Renal pelvis (tissue), 4 donors: ENCODE results near the gene CDK9. TPM values are rescaled to one million over a fixed set of nuclear protein-coding genes. Genes with fewer than 3 reads are reported as not detected.
A peak's percentile ranks its signal among the peaks of the same experiment; 100 is the strongest.
"Not testable (repeated sequence)": the region's sequence is repeated elsewhere in the genome, so short reads cannot be mapped to it uniquely, and the experiment has no call there.

Source experiments
- DNase-seq: peaks from one replicate; pipeline ENCODE4 v3.0.0-alpha.2; 2013
- polyA plus RNA-seq, 3 donors: library from polyadenylated mRNA; unstranded; fragments of 120-200 nt; gene quantifications; one replicate each; pipeline ENCODE4 v1.2.1, GENCODE V29; 2013; ENCODE audit not compliant: insufficient read length in 3 of 3

Gene CDK9
- polyA plus RNA-seq, 3 donors, result 74.6 to 78.2 (median 77.1) TPM

DNA sequence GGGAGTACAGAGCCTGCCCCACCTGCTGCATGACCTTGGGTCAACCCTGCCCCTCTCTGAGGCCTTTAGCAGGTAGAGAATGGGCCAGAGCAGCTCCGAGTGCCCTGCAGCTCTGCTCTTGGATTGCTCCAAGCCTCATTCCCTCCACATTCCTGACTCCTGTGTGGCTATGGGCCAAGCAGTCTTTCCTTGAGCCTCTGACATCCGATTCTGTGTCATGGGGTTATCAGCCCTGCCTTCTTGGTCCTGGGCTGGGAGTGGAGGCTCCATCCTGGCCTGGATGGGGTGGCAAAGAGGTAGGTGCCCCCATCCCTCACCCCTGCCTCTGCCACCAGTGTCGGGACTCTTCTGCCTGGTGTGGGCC lies 30.5 kb downstream of the CDK9 start:
- DNase-seq, result no peak

DNA sequence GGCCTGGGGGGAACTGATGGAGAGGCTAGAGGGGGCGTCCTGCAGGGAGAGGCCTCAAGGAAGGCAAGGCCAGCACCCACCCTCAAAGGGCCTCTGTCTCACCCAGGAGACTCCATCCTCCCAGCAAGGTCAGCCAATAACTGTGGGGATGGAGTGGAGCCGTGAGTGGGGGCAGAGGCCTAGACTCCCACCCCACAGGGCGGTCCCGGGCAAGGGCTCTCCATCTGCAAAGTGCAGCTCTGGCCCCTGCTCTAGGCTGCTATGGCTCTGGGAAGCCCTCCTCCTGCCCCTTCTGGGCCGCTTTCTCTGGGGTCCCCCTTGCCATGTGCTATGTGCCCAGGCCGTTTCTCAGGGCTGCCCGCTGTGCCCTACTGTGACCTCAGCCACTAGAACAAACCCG lies 30.9 kb downstream of the CDK9 start:
- DNase-seq, result no peak

- no peak for DNase-seq
Measured at GRCh38 chr9:127817881-127818434, 32.1 kb downstream of the CDK9 start.

DNA sequence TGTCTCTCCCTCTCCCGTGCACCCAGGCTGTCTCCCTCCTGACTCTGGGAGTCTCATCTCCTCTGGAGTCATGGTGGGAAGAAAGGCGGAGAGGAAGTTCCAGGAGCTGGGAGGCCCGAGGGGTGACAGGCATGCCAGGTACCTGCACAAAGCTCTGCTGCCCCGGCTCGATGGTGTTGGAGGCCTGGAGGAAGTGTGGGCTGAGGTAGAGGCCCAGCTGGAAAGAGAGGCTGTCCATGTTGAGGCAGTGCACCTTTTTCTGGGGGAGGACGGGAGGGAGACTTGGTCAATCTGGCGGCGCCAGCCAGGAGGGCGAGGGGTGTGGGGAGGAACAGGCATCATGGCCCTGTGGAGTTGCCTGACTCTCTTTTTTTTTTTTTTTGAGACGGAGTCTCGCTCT lies 32.7 kb downstream of the CDK9 start:
- no peak for DNase-seq

DNA sequence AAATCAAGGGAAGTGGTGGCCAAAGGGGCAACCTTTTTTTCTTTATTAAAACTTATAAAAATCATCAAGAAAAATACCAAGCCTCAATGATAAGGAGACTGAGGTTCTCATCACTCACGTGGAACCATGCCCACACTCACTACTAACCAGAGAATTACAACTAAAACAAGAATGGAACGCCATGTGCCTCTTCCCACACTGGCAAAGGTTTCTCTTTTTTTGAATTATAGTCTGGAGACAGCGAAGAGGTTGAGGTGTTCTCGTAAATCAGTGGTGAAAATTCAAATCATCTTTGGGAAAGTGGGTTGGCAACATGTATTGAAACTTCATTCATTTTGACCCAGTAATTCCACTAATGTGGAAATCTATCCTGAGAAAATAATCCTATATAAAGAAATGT lies 36.3 kb downstream of the CDK9 start:
- no peak for DNase-seq

GRCh38 chr9:127825319-127826051 lies 39.7 kb downstream of the CDK9 start:
- DNase-seq, result no peak

- DNase-seq, result no peak
Measured at GRCh38 chr9:127826253-127826913, 40.5 kb downstream of the CDK9 start.

GRCh38 chr9:127828262-127829031 lies 42.6 kb downstream of the CDK9 start:
- DNase-seq, result peak; percentile 87

GRCh38 chr9:127829205-127829906 lies 43.5 kb downstream of the CDK9 start:
- no peak for DNase-seq

- DNase-seq, result no peak
Measured at GRCh38 chr9:127832248-127832647, 46.4 kb downstream of the CDK9 start.

GRCh38 chr9:127833555-127833954 lies 47.7 kb downstream of the CDK9 start:
- no peak for DNase-seq

GRCh38 chr9:127835991-127836516 lies 50.2 kb downstream of the CDK9 start:
- DNase-seq, result no peak

DNA sequence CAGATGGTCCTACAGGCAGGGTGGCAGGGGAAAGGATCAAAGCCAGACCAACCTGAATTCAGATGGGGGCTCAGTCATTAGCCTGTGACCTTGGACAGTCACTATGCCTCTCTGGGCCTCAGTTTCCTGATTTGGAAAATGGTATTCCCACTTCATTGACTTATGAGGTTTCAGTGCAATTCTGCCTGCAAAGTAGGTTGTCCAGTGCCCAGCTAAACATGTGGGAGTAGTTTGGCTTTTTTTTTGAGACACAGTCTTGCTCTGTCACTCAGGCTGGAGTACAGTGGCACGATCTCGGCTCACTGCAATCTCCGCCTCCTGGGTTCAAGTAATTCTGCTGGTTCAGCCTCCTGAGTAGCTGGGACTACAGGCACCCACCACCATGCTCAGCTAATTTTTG lies 50.7 kb downstream of the CDK9 start:
- not testable (repeated sequence) for DNase-seq

GRCh38 chr9:127837346-127837745 lies 51.5 kb downstream of the CDK9 start:
- no peak for DNase-seq

- DNase-seq, result no peak
Measured at GRCh38 chr9:127838375-127839078, 52.7 kb downstream of the CDK9 start.

Other genes with a start within 250 kb of the CDK9 start
- gene STXBP1, start 173.8 kb upstream of the CDK9 start, polyA plus RNA-seq, result 10 to 100 TPM; 27.7 to 33.4 (median 33.1) TPM
- 1 to 10 TPM; 4.6 to 6.6 (median 6.5) TPM for gene CFAP157, start 79.0 kb upstream of the CDK9 start, polyA plus RNA-seq
- gene PTRH1, start 70.4 kb upstream of the CDK9 start, polyA plus RNA-seq, result 10 to 100 TPM in 2 of 3 donors, 1 to 10 TPM in 1; 7.8 to 13.5 (median 13.2) TPM
- under 1 TPM; 0.20 to 0.37 (median 0.26) TPM for gene TTC16, start 70.0 kb upstream of the CDK9 start, polyA plus RNA-seq
- gene TOR2A, start 50.7 kb upstream of the CDK9 start, polyA plus RNA-seq, result 10 to 100 TPM; 17.6 to 19.8 (median 18.6) TPM
- gene SH2D3C, start 7.4 kb upstream of the CDK9 start, polyA plus RNA-seq, result 10 to 100 TPM; 13.4 to 20.4 (median 19.7) TPM
- gene FPGS, start 16.8 kb downstream of the CDK9 start, polyA plus RNA-seq, result 10 to 100 TPM; 45.4 to 53.4 (median 50.6) TPM
- 10 to 100 TPM; 74.0 to 99.8 (median 89.8) TPM for gene ENG, start 68.6 kb downstream of the CDK9 start, polyA plus RNA-seq
- 10 to 100 TPM; 44.0 to 46.4 (median 44.7) TPM for gene AK1, start 91.6 kb downstream of the CDK9 start, polyA plus RNA-seq
- 10 to 100 TPM; 48.1 to 50.6 (median 49.2) TPM for gene ST6GALNAC6, start 113.6 kb downstream of the CDK9 start, polyA plus RNA-seq
- 10 to 100 TPM; 13.5 to 17.2 (median 16.1) TPM for gene ST6GALNAC4, start 131.0 kb downstream of the CDK9 start, polyA plus RNA-seq
- gene PIP5KL1, start 144.7 kb downstream of the CDK9 start, polyA plus RNA-seq, result 1 to 10 TPM; 1.9 to 2.9 (median 2.7) TPM
- 10 to 100 TPM; 38.3 to 43.6 (median 40.8) TPM for gene DPM2, start 151.8 kb downstream of the CDK9 start, polyA plus RNA-seq
- gene EEIG1, start 195.0 kb downstream of the CDK9 start, polyA plus RNA-seq, result 10 to 100 TPM; 38.0 to 51.3 (median 44.6) TPM